NCI-H446 (cell line): Measurements from ENCODE around the gene LRRC8D.

ENCODE experiments used
- DNase-seq, 2 experiments: peaks; one replicate each; lab custom pipeline; 2025; lab: John Stamatoyannopoulos, UW

LRRC8D gene

DNA sequence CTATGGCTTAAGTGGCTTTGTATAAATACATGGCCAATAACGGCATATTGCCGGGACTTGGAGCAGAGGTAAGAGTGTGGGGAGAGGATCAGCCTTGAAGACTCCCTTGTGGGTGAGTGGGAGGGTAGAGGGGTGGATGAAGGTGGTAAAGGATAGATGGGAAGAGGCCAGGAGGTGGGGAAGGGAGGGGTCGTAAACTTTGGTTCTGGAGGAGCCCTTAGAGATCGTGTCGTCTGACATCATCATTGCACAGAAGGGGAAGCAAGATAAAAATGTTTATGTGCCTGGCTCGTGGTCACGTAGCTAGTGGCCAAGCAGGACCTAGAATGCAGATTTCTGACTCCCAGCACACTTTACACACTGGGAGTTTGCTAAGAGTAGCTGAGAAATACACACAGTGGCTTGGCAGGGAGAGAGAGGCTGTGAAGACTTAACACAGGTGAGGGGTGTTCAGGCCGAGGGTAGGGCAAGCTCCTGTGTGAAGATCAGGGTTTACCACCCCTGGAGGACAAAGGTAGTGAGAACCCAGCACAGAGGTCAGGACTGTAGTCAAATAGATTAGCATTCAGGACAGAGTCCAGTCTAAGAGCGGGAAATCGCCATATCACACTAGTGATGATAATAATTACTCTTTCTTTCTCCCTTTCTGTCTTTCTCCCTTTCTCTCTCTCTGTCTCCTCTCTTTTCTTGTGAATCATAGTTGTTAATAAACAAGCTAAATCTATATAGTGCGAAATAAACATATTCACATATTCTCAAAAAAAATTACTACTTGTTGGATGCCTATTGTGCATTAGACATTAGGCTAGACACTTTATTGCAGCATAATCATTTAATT lies 75.5 kb downstream of the LRRC8D start:
- no peak for DNase-seq

DNA sequence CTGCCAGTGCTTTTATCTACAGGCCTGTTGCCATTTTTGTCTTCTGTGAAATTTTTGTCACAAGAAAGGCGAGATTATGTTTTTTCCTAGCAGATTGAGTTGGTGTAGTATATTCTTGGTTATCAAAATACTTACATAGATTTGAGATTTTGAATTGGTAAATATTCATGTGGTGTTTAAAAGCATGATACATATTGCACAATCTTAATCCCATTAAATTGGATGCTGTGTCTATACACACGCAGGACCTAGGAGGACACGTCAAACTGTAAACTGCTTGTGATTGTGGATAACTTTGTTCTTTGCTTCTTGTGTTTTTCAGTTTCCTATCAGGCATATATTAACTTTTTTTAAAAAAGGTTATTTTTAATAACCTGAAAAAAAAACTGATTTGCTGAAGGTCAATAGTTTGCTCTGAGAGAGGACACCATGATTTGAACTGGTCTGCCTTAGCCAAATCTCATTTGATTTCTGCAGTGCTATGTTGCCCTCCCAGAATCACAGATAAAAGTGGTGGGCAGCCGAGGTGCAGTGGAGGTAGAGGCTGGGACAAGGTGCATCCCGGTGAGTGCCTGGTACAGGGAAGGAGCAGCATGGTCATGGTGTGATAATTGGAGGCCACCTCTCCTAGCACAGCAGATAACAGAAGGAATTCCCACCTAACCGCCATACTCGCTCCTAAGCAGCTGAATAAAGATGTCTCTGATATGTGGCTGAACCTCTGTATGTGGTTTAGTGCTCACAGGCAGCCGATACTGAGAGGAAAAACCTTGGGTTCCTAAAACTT lies 76.7 kb downstream of the LRRC8D start:
- DNase-seq = no peak

DNA sequence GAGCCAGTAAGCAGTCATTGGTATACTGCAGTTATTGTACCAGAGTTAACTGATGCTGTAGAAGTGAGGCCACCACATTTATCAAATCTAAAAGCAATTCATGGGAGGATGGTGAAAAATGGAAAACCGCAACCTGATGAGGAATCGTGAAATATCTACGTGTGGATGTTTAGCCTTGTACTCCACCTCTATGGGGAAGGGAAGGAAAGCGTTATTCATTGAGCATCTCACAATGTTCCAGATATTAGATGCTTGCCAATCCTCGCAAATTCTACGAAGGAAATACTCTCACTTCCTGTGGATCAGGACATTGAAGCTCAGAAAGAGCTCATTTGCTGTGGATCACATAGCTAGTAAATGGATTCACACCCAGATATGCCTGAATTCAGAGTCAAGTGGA lies 77.3 kb downstream of the LRRC8D start:
- no peak for DNase-seq

- no peak for DNase-seq
These were observed 78.1 kb downstream of the LRRC8D start for GRCh38 chr1:89898695-89899470.

DNA sequence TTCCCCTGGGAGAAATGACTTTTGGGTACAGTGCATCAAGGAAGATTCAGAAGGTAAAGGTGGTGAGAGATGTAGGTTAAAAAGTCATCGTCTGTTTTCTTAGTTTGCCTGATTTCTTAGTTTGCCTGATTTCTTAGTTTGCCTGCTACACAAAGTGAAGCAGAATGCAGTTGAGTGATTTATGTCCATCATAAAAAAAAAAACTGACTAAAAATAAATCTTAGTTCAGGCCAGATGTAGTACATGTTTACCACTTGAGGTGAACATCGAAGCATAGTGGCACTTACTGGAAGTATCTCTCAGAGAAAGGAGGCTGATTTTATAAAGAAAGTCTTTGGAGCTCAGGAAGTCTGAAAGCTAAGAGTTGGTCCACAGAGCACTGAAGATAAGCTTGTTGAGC lies 79.5 kb downstream of the LRRC8D start:
- no peak for DNase-seq

GRCh38 chr1:89900791-89901708 lies 80.2 kb downstream of the LRRC8D start:
- no peak for DNase-seq

DNA sequence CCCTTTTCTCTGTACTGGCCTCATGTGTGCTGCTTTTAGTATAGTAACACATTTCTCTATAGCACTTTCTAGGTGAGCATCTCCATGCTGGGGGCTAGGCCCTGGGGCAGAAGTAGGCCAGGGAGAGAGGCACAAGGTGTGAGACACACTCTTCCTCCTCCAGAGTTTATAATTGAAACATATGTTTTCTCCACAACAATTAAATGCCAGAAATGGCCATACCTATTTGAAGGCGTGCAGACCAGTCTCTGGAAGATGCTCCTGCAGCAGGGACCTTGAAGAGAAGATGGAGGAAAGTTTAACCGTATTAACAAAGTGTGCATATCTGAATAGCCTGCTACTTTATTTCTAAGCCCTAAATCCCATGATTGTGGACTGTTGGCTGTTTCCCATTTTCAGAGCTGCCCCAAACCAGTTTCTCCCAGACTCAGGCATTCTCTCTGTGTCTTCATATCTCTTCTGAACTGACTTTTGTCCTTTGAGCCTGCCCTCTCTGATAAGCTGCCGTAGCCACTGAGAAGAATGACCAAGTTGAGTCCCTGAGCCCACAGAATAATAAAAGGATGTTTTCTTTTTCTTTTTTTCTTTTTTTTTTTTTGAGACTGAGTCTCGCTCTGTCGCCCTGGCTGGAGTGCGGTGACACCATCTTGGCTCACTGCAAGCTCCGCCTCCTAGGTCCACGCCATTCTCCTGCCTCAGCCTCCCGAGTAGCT lies 81.3 kb downstream of the LRRC8D start:
- DNase-seq = no peak

GRCh38 chr1:89903550-89903949 lies 82.7 kb downstream of the LRRC8D start:
- DNase-seq = no peak

GRCh38 chr1:89904219-89904980 lies 83.6 kb downstream of the LRRC8D start:
- DNase-seq = no peak

DNA sequence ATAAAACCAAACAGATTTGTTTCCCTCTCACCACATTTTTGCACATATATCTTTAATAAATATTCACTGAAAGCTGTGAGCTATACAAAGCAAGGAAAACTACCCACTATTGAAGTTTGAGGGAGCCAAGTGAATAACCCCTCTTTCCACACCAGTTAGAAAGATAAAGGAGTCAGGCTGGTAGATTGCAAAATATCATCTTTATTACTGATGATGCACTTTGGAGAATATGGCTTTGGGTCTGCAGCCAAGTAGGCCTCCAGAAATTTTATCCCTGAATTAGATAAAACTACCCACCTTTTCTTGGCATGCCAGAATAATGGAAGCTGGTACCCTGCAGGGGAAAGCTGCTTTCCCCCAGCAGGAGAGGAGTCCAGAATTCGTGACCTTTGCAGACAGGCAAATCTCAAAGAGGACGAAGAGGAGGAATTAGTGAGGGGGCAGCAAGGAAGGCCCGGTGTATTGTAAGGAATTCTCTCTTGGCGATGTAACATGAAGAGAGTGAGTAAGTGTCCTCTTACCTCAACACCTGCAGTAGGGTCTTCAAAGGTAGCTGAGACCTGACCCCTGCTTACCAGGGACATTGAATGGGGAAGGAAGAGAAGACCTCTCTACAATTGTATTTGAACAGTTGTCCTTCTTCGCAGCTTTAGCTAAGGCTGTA lies 84.7 kb downstream of the LRRC8D start:
- no peak for DNase-seq

GRCh38 chr1:89906088-89906487 lies 85.3 kb downstream of the LRRC8D start:
- DNase-seq = no peak

DNA sequence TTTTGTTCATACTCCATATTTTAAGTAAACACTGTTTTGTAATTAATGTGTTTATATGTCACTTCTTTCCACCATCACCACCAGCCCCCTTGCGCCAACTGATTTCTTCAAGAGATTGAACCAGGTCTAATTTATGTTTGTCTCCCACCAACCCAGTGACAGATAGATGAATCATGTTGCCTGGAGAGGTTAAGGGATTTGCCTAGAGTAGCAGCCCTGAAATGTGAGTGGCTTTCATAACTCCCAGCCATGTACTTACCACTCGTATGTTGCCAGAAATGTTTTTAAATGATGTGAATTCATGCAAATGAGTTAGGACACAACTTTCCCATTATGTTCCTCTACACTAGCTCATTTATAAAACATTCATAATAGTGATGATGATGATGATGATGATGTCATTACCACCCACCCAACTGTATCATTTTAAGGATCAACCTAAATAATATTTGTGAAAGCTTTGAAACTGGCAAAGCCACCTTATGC lies 86.9 kb downstream of the LRRC8D start:
- DNase-seq = no peak

GRCh38 chr1:89908273-89908671 lies 87.4 kb downstream of the LRRC8D start:
- no peak for DNase-seq

- no peak for DNase-seq
These were observed 88.0 kb downstream of the LRRC8D start for GRCh38 chr1:89908672-89909436.

- DNase-seq = no peak
These were observed 89.4 kb downstream of the LRRC8D start for GRCh38 chr1:89910268-89910667.

DNA sequence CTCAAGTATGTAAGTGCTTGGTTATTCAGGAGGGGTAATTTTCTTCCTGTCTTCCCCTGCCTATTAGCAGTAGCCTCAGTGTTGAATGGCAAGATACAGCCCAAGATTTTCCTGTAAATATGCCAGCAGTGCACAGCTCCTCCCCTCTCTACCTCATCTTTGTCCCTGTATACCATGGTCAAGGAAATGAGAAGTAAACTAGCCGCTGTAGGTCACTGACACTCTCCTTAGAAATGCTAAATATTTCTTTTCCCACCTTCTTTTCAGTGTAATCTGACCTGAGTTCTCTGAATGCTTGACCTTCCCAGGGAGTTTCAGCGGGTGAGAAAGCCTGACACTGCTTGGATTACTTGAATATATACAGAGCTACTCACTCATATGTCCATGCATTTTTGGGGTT lies 89.9 kb downstream of the LRRC8D start:
- DNase-seq = no peak

DNA sequence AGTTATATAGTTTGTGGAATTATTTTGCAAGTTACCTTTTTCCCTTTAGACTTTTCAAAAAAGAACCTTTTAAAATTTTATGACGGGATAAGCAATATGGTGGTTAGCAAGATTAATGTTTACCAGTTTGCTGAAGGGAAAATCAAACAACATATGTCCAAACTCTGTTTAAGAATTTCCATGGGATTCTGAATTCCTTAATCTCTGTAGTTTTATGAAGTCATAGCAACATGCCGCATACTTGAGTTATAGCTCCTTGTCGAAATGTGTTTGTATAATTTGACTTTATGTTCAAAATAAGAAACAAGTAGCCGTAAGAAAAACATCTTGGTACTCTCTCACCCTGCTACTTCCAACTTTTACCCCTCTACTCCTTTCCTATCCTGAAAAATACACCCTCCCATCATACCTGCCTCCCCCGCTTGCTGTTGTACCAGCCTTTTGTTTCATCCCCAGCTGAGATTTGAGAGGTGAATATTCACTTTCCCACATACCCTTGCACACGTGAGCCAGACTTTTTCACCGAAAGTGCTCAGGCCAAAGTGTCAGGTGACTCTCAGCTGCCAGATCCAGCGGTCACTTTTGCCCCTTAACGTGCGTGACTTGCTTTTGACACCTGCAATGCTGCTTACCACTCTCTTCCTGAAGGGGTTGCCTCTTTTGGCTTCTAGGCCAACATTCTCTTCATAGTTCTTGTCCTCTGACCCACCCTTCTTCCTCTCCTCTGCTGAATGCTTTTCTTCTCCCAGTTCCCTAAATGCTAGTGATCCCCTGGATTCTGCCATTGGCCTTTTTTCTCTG lies 90.6 kb downstream of the LRRC8D start:
- DNase-seq = no peak

DNA sequence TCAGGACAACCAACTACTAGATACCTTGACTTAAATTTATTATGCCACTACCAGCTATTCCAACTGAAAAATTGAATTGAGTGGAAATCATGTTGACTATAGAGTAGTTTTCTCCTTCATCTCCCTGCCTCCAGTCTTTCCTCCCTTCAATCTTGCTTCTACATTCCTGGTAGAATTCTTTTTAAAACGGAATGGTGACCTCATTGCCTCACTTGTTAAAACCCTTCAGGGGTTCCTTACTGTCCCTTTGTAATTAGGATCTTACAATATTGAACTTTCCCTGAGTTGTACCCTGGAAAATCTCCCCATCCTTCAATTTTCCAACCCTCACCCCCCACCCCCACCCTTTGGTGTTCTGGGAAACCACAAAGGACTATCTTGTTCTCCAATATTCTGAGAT lies 91.2 kb downstream of the LRRC8D start:
- DNase-seq = no peak
